Stimulated activated CD4-positive, alpha-beta T cell treated with anti-CD3 and anti-CD28 coated beads, TNF-alpha, amount 100 ng/mL, for 1 hour (primary cell): ENCODE measurements around the gene CMTM2.
"Not testable (repeated sequence)": the region's sequence is repeated elsewhere in the genome, so short reads cannot be mapped to it uniquely, and the experiment has no call there.

Source experiments
- DNase-seq, 3 donors: peaks; one replicate each; pipeline ENCODE4 v3.0.0-alpha.2; 2020; ENCODE audit warnings: low read depth in 3 of 3, low spot score in 1 of 3

The CMTM2 gene

DNA sequence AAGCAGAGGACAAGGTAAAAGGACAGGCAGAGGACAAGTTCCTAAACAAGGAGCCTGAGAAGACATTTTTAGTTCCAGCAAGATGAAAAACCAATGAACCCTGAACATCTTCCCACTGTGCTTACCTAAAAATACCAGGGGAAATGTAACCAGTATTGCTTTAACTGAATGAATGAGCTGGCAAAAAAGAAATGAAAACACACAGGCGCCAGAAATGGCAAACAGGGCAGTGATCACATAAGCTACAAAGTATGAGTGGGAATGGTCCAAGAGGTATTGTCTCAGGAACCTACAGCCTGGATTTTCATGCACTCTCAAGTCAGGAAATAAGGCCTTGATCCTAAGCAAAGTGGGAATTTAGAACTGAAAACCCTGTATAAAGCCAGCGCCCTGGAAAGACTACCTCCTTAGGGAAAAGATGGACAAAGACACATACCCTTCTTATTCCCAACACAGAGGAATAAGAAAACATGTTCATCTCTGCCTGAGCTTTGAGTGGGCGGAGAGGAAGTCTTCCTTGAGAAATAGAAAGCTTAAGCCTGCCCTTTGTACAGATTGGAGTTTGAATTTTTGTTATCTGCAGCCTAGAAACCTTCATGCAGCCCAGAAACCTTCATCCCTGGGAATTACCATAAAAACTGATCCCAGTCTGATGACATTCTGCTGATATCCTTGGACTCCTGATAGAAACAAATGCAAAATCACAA lies 2.1 kb downstream of the CMTM2 start:
- DNase-seq: no peak

DNA sequence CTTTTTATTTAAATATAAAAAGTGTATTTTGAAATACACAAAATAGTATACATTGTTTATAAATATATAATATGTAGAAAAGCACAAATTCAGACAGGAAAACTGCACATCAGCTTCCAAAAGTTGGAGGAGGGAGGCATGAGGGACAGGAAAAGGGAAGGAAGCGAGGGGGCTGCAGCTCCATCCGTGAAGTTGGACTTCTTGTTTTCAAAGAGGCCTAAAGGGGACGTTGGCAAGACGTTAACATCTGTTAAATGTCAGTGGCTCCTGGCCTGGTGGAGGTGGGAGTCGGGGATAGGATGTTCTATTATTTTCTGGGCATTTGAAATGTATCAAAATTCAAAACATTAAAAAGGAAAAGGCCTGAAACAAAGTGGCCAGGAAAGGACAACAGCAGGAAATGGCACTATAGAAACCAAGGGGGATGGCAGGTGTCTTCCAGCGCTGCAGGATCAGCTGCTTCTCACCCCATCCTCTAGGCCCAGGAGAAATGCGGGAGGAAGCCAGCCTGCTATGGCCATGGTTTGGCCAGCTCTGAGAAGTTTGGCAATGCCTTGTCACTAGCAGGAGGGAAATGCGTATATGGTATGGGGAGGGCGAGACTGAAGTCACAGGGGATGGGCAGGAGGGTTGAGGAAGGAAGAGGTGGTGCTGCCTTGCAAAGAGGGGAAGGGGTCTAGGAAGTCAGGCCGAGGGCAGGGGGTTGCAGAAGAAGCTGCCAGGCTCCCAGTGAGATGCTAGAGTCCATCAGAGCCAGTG lies 6.4 kb downstream of the CMTM2 start:
- DNase-seq: no peak

DNA sequence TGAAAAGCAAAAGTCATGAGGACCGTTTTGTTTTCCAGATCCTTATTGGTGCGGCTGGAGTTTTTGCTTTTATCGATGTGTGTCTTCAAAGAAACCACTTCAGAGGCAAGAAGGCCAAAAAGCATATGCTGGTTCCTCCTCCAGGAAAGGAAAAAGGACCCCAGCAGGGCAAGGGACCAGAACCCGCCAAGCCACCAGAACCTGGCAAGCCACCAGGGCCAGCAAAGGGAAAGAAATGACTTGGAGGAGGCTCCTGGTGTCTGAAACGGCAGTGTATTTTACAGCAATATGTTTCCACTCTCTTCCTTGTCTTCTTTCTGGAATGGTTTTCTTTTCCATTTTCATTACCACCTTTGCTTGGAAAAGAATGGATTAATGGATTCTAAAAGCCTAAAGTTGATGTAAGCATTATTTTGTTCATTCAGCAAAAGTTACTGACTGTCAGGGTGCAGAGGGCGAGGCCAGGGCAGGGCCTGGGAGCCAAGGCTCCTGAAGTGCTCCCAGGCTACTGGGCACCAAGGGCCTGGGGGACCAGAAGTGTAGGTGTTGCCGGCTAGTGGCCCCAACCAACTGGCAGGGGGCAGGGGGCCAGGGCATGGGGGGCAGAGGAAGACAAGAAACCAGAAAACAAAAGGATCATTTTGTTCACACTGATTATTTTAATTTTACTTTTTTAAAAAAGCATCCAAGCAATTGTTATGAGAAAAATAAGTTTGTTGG lies 8.8 kb downstream of the CMTM2 start:
- no peak for DNase-seq

DNA sequence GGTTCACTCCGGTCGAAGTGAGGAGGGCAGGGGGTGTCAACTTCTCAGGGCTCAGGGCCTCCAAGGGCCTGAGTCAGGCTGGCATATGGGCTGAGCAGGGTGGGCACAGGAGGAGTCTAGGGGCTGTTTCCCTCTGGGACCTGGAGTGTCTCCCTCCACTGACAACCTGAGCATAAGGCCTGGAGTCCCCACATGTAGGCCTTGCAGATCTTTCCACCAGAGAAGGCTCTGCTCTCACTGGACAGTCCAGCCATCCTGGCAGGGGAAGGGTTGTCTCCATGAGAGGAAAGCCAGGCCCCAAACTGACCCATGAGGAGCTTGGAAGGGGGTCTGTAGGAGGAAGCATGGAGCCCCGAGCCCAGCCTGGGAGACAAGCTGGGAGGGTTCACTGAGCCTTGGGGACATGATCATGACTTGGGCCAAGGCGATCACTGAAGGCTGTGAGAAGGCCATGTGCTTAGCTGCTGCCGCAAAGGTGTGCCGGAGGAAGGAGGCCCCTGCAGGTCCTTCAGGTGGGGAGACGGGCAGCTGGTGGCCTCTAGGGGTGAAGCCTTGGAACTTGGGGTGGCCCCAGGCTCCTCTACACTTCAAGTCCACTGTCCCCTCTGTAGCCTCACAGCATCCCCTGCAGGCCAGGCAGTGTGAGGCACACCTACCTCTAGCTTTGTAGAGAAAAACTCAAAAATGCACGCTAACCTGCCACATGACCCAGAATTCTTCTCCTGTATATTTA lies 9.9 kb downstream of the CMTM2 start:
- peak in 1 of 3 donors; percentile 40 for DNase-seq

DNA sequence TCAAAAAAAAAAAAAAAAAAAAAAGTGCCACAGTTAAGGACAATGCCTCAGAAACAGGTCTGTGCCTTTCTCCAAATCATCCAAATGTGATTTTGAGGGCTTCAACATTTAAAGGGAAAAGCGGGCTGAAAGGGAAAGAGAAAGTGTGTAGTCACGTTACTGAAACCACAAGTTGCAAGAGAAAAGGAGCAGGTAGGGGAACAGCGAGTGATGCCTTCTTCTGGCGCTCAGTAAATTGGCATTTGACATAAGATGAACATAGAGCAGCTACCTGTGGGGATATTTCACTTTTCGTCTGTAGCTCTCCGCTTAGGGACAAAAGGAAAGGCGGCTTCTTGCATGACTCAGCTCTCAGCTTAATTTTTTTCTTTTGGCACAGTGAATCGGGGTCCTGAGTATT lies 11.1 kb downstream of the CMTM2 start:
- DNase-seq: no peak

DNA sequence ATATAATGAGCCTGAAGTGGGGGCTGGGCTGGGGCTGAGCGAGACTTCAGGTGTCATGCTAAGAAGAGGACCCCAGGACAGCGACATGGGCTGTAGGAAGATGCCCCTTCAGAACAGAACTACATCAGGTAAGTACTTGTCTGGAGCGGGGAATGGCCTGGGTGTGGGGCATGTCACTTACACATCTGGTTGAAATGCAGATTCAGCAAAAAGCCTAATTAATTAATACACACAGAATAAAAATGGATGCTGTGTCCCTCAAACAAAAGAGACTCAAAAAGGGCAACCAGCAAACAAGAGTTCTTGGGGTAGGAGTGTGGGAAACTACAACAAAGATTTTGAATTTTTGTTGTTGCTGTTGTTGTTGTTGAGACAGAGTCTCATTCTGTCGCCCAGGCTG lies 11.8 kb downstream of the CMTM2 start:
- no peak for DNase-seq

DNA sequence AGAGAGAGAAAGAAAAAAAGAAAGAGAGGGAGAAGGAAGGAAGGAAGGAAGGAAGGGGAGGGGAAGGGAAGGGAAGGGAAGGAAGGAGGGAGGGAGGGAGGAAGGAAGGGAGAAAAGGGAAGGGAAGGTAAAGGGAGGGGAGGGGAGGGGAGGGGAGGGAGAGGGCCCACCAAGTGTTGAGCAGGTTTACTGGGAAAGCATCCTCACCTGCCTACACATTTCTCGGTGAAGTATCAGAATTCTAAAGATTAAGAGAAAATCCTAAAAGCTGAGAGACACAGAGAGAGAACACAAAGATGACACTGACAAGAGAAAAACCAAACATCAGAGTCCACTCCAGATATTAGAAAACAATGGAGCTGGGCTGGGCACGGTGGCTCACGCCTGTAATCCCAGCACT lies 13.0 kb downstream of the CMTM2 start:
- DNase-seq: no peak

DNA sequence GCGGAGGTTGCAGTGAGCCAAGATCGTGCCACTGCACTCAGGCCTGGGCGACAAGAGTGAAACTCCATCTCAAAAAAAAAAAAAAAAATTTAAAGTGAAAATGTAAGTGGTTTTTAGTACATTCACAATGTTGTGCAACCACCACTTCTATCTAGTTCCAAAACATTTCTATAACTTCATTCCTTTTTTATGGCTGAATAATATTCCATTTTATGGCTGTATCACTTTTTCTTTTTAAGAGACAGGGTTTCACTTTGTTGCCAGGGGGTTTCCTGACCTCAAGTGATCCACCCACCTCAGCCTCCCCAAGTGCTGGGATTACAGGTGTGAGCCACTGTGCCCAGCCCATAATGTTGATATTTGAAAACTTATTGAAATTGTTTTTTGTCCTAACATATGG lies 13.6 kb downstream of the CMTM2 start:
- no peak for DNase-seq

DNA sequence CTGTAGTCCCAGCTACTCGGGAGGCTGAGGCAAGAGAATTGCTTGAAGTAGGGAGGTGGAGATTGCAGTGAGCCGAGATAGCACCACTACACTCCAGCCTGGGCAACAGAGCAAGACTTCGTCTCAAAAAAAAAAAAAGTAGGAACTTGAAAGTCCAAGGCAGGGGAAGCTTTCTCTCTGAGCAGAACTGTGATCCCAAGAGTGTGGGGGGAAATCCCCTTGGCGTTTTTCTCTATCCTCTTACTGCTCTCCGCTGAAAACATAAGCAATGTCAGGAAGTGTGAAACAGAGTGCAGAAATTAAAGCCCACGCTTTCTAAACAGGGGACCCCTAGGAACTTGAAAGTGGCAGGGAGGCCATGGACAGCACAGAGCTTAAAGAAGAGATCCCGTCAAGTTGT lies 15.5 kb downstream of the CMTM2 start:
- no peak for DNase-seq

DNA sequence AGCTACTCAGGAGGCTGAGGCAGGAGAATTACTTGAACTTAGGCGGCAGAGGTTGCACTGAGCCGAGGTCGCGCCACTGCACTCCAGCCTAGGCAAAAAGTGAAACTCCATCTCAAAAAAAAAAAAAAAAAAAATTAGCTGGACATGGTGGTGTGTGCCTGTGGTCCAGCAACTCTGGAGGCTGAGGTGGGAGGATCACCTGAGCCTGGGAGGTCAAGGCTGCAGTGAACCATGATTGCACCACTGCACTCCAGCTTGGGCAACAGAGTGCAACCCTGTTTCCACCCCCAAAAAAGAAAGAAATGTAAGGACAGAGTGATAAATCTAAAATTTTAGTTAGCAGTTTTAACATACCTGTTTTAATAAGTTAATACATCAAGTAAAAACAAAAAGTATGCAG lies 17.3 kb downstream of the CMTM2 start:
- not testable (repeated sequence) for DNase-seq

DNA sequence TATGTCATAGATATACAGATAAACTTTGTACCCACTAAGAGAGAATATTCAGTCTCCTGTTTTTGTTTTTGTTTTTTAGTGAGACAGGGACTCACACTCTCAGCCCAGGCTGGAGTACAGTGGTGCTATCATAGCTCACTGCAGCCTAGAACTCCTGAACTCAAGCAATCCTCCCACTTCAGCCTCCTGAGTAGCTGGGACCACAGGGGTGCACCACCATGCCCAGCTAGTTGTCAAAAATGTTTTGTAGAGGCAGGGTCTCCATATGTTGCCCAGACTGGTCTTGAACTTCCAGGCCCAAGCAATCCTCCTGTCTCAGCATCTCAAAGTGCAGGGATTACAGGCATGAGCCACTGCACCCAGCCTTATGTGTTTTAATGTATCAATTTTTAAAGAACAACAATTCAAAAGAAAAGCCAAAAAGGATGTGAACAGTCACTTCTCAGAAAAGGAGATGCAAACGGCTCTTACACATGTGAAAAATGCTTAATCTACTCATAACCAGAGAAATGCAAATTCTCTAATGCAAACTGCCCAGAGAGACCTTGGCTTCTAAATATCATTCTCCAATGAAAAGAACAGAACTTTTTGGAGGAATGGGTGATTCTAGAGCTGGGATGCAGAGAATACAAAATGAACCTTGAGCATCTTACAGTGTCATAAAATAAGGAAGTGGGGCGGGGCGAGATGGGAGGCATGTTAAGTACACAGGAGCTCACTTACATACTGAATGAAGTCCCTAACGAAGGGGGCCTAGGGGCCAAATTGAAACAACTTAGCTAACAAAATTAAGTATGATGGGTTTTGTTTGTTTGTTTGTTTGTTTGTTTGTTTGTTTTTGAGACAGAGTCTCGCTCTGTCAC lies 18.0 kb downstream of the CMTM2 start:
- no peak for DNase-seq

DNA sequence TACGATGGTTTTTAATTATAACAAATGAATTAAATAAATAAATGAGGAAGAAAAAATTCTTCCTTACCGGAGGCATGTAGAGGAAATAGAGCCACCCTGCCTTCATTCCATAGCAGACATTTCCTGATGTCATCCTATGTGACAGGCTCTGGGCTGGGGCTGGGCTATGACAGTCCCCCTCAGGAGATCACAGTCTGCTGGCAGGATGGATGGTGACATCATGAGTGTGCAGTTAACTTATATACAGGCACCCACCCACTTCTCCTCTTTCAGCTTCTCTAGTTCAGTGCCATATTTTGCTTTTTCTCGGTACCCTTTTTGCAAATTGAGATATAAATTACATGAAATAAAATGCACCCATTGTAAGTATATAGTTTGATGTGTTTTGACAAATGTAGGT lies 18.8 kb downstream of the CMTM2 start:
- DNase-seq: no peak

DNA sequence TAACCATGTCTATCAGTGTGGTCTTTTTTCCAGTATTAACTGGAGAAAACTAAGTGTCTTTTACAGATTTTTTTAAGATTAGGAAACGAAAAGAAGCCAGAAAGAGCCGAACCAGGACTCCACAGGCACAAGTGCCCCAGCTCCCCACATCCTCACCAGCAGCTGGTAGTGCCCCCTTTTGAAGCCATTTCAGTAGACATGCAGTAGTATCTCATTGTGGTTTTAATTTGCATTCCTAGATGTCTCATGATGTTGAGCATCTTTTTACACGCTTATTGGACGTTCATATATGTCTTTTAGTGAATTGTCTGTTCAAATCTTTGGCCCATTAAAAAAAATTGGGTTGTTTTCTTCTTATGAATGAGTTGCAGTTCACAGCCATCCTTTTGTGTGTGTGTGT lies 20.5 kb downstream of the CMTM2 start:
- DNase-seq: no peak

DNA sequence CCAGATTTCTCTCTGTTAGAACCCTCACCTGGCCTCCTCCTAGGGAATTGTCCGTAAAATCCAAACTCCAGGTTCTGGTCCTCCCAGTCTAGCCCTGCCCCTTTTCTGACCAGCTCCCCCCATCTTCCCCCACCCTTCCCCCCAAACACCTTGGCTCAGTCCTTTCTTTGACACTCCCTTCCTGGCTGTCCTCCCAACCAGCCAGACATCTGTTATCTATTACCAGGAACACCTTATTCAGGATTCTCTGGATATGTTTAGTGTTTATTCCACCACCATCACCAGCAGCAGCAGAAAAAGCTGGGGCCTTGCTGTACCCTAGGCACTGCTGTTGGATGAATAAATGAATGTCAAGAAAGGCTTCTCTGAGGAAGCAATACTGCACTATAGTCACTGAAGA lies 21.2 kb downstream of the CMTM2 start:
- no peak for DNase-seq

DNA sequence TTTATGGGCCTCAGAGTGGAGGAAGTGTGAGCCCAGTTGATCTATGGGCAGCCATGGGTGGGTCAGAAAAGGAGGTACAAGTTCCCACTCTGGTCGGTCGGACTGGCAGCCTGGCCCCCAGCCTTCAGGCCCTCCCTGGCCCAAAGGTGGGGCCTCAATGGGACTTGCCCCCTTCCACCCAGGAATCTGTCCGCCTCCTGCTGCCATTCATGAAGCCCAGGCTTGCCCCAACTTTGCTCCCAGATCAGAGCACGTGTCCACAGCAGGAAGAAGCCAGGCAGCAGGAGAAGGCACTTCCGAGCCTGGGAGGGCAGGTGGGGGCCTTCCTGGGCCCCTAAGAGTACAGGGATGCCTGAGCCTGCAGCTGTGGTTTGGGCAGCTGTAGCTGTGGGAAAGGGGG lies 22.2 kb downstream of the CMTM2 start:
- no peak for DNase-seq

DNA sequence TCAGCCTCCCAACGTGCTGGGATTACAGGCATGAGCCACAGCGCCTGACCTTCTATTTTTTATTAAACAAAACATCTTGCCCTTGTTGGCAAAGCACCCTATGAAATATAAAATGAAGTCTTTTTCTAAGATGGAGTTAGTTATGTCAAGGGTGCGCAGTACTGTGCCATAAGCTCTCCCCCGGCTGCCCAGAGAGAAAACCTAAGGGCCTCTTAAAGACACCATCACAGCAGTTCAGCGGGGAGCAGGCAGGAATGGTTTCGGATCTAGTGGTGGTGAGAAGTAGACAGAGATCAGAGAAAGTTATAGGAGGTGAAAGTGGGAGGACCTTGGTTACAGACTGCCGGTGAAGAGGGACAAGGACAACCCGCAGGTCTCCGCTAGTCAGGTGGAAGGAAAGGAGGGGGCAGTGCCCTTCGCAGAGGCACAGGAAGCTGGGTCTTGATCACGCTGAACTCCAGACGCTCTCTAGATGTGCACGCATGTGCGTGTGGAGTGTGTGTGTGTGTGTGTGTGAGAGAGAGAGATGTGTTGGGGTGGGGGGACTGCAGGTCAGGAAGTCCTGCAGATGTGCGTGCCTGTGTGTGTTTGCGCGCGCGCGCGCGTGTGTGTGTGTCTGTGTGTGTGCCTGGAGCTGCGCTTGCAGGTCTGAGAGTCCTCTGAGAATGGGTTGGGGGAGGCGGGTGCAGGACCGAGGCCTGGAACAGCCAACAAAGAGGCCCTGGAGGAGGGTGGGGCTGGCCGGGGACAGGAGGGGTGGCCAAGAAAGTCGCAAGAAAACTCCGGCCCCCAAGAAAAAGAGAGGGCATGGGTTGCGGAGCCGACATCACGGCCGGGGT lies 24.5 kb downstream of the CMTM2 start:
- DNase-seq: peak in 2 of 3 donors; percentile 42 to 53

DNA sequence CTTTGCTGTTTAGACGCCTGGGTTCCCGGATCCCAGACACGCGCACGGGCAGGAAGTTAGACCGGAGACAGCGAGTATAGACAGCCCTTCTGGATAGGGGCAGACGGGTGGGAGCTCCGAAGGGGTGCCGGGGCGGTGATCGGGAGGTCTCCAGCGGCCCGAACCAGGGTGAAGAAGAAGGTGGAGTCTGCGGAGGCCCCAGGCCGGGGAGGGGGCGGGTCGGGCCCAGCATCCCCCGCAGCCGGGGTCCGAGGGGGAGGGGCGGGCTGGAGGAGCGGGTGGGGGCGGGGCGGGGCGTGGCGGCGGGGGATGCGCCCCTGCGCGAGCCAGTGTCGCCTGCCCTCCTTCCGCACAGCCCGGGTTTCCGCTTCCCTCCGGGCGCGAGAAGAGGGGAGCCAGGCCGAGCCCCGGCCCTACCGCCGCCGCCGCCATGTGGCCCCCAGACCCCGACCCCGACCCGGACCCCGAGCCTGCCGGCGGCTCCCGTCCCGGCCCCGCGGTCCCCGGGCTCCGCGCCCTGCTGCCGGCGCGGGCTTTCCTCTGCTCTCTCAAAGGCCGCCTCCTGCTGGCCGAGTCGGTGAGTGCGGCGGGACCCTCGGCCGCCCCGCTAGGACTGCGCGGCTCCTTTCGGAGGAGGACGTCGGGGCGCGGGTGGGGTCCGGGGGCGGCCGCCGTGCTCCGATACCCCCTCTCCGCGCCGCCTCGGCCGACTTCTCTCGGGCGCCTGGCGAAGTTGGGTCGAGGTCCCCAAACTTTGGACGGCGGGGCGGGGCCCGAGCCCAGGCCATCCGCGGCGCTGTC lies 25.3 kb downstream of the CMTM2 start, which contains the start of gene CMTM3:
Gene CMTM3 (plus strand): TSS at position 329 of the 801 bp plus-strand sequence. CDS start 102 bp downstream, at position 431.
- peak in 2 of 3 donors; percentile 42 to 68 for DNase-seq

DNA sequence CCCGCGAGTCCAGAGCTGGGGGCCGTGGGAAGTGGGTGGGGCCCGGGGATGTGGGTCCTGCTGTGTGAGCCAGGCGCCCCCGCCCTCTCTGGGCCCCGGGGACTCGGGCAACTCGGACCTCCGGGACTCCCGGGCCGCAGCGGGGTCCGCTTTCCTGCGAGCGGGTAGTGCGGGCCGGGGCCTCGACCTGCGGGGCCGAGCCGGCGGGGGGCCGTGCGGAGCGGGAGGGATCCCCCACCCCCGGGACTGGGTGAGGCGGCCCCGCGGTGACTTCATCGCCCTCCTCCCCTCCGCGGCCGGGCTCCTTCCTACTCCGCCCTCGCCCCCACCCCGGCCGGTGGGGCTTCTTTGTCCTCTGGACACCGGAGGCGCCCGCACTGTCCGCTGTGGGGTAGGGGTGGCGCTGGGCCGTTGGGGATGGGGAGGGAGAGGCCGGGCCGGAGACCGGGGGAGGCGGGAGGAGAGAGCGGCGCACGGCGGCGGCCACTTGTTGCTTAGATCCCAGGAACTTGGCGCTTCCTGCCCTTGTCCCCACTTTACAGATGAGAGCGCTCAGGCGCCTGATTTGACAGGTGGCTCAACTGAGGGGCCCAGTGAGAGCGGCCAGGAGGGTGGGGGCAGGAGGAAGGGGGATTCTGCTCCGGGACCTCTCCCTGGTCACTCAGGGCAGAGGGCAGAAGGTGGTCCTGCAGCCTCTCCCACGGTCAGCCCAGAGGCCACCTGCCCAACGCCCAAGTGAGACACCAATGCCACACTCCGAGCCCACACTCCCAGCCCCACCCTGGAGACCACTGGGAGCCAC lies 26.1 kb downstream of the CMTM2 start:
- DNase-seq: peak in 1 of 3 donors; percentile 24
